GM21717 (cell line): ENCODE data around the gene APPL2.

ENCODE experiments used
- ATAC-seq: cut with Tn5 transposase; IDR thresholded peaks from one replicate; pipeline ENCODE4 v1.9.1; 2021; ENCODE audit warnings: mild to moderate bottlenecking, moderate library complexity; ENCODE audit not compliant: unreplicated experiment

The APPL2 gene

DNA sequence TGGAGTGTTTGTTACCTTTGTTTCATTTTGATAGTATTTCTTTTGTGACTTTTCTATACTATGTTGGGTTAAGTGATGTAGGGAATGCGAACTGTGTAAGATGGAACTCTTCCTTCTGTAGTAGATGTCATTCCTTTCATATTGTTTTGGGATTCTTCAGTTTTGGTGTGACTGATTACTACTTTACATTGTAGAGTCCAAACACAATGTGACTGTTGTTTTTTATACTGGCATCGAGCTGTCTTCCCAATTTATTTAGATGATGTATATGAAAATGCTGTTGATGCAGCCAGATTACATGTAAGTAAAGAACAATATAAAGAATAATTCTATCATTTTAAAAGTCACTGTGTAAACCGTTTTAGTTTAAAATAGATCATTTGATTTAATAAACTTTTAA lies 93.7 kb downstream of the APPL2 start:
- ATAC-seq: no peak

GRCh38 chr12:105141320-105141922 lies 94.6 kb downstream of the APPL2 start:
- no peak for ATAC-seq

- no peak for ATAC-seq
Observed at GRCh38 chr12:105138248-105138647, 97.7 kb downstream of the APPL2 start.
